ENCODE data around the gene LPCAT4.

LPCAT4 gene

GRCh38 chr15:34332553-34333120 lies 34.4 kb downstream of the LPCAT4 start:
- no CpG with 5 or more reads among the region's 6 CpGs for WGBS (ENCODE audit: extremely low coverage, insufficient coverage, low lambda C conversion rate)
- no peak overlapping the region for H3K9ac ChIP-seq (ENCODE audit: low read length)

GRCh38 chr15:34331809-34332208 lies 35.2 kb downstream of the LPCAT4 start:
- WGBS (ENCODE audit: extremely low coverage, insufficient coverage, low lambda C conversion rate), result 100% methylated on average over 1 of the region's 2 CpGs
- H3K18ac ChIP-seq (ENCODE audit: low read length), result no peak overlapping the region
- H3K9ac ChIP-seq (ENCODE audit: low read length), result no peak overlapping the region
- no peak overlapping the region for H3K4me3 ChIP-seq (ENCODE audit: low read length)
- no peak overlapping the region for H2BK120ac ChIP-seq (ENCODE audit: low read depth, low read length)
- DNase-seq, result no peak
- no peak overlapping the region for H3K56ac ChIP-seq (ENCODE audit: low read length)
- no peaks in the 10 kb centered on the region for H3K4me1 ChIP-seq (ENCODE audit: control insufficient read depth, low read depth, low read length)
- no peaks in the 10 kb centered on the region for H3K79me2 ChIP-seq (ENCODE audit: control insufficient read depth, insufficient read depth, low read length)
- no peaks in the 10 kb centered on the region for H3K36me3 ChIP-seq (ENCODE audit: control insufficient read depth, insufficient read depth, low read length)
- no peak overlapping the region for H4K5ac ChIP-seq (ENCODE audit: low read length)
- H3K27ac ChIP-seq (ENCODE audit: low read depth, low read length), result no peak overlapping the region
- no peak overlapping the region for H3K4ac ChIP-seq (ENCODE audit: low read depth, low read length)
- no peak overlapping the region for H2AK5ac ChIP-seq (ENCODE audit: low read length)
- no peak overlapping the region for H2BK15ac ChIP-seq (replicated peaks; ENCODE audit: low read depth)
- no peak overlapping the region for H2BK5ac ChIP-seq (ENCODE audit: low read length)
- no peaks in the 10 kb centered on the region for H3K79me1 ChIP-seq (ENCODE audit: low read length)
- H3K27me3 ChIP-seq (ENCODE audit: insufficient read depth, low read length, poor library complexity), result no peaks in the 10 kb centered on the region
- no peak overlapping the region for H4K8ac ChIP-seq (ENCODE audit: low read depth, low read length)
- H3K4me2 ChIP-seq (ENCODE audit: low read length), result no peak overlapping the region
- H3K23ac ChIP-seq (ENCODE audit: low read length), result no peak overlapping the region

More at GRCh38 chr15:34332553-34333120, 34.4 kb downstream of the LPCAT4 start:
- no peak overlapping the region for H3K27ac ChIP-seq (ENCODE audit: low read depth, low read length)
- H3K79me2 ChIP-seq (ENCODE audit: control insufficient read depth, insufficient read depth, low read length), result no peaks in the 10 kb centered on the region
- H3K4me2 ChIP-seq (ENCODE audit: low read length), result no peak overlapping the region
- H3K23ac ChIP-seq (ENCODE audit: low read length), result no peak overlapping the region
- H3K4ac ChIP-seq (ENCODE audit: low read depth, low read length), result no peak overlapping the region
- no peaks in the 10 kb centered on the region for H3K36me3 ChIP-seq (ENCODE audit: control insufficient read depth, insufficient read depth, low read length)
- H2BK120ac ChIP-seq (ENCODE audit: low read depth, low read length), result no peak overlapping the region
- H3K4me1 ChIP-seq (ENCODE audit: control insufficient read depth, low read depth, low read length), result no peaks in the 10 kb centered on the region
- DNase-seq, result no peak
- H3K56ac ChIP-seq (ENCODE audit: low read length), result no peak overlapping the region
- H3K18ac ChIP-seq (ENCODE audit: low read length), result no peak overlapping the region
- H4K5ac ChIP-seq (ENCODE audit: low read length), result no peak overlapping the region
- no peak overlapping the region for H2AK5ac ChIP-seq (ENCODE audit: low read length)
- H3K4me3 ChIP-seq (ENCODE audit: low read length), result no peak overlapping the region
- H2BK15ac ChIP-seq (replicated peaks; ENCODE audit: low read depth), result no peak overlapping the region
- H3K27me3 ChIP-seq (ENCODE audit: insufficient read depth, low read length, poor library complexity), result no peaks in the 10 kb centered on the region
- no peak overlapping the region for H2BK5ac ChIP-seq (ENCODE audit: low read length)
- H4K8ac ChIP-seq (ENCODE audit: low read depth, low read length), result no peak overlapping the region
- H3K79me1 ChIP-seq (ENCODE audit: low read length), result no peaks in the 10 kb centered on the region

- no peaks in the 10 kb centered on the region for H3K79me2 ChIP-seq (ENCODE audit: control insufficient read depth, insufficient read depth, low read length)
- no peak for DNase-seq
- no peaks in the 10 kb centered on the region for H3K4me1 ChIP-seq (ENCODE audit: control insufficient read depth, low read depth, low read length)
- no peak overlapping the region for H3K56ac ChIP-seq (ENCODE audit: low read length)
- H3K79me1 ChIP-seq (ENCODE audit: low read length), result no peaks in the 10 kb centered on the region
- no CpG with 5 or more reads among the region's 5 CpGs for WGBS (ENCODE audit: extremely low coverage, insufficient coverage, low lambda C conversion rate)
- H3K4ac ChIP-seq (ENCODE audit: low read depth, low read length), result no peak overlapping the region
- H3K23ac ChIP-seq (ENCODE audit: low read length), result no peak overlapping the region
- no peak overlapping the region for H2BK15ac ChIP-seq (replicated peaks; ENCODE audit: low read depth)
- H3K18ac ChIP-seq (ENCODE audit: low read length), result no peak overlapping the region
- no peak overlapping the region for H3K4me2 ChIP-seq (ENCODE audit: low read length)
- H3K27me3 ChIP-seq (ENCODE audit: insufficient read depth, low read length, poor library complexity), result no peaks in the 10 kb centered on the region
- no peak overlapping the region for H4K5ac ChIP-seq (ENCODE audit: low read length)
- H4K8ac ChIP-seq (ENCODE audit: low read depth, low read length), result no peak overlapping the region
- H2AK5ac ChIP-seq (ENCODE audit: low read length), result no peak overlapping the region
- no peak overlapping the region for H3K27ac ChIP-seq (ENCODE audit: low read depth, low read length)
- no peak overlapping the region for H2BK120ac ChIP-seq (ENCODE audit: low read depth, low read length)
- no peak overlapping the region for H3K4me3 ChIP-seq (ENCODE audit: low read length)
- H3K9ac ChIP-seq (ENCODE audit: low read length), result no peak overlapping the region
- no peak overlapping the region for H2BK5ac ChIP-seq (ENCODE audit: low read length)
- H3K36me3 ChIP-seq (ENCODE audit: control insufficient read depth, insufficient read depth, low read length), result no peaks in the 10 kb centered on the region
Measured at GRCh38 chr15:34330279-34330678, 36.7 kb downstream of the LPCAT4 start.

GRCh38 chr15:34329006-34329405 lies 38.0 kb downstream of the LPCAT4 start:
- Histone ChIP-seq H3K4me1 (ENCODE audit: control insufficient read depth, low read depth, low read length) (no peaks in the 10 kb centered on the region), H2BK120ac (ENCODE audit: low read depth, low read length) (no peak overlapping the region), H4K5ac (ENCODE audit: low read length) (no peak overlapping the region), H3K4ac (ENCODE audit: low read depth, low read length) (no peak overlapping the region), H3K4me3 (ENCODE audit: low read length) (no peak overlapping the region), H3K23ac (ENCODE audit: low read length) (no peak overlapping the region), H3K9ac (ENCODE audit: low read length) (no peak overlapping the region), H3K79me2 (ENCODE audit: control insufficient read depth, insufficient read depth, low read length) (no peaks in the 10 kb centered on the region), H3K27me3 (ENCODE audit: insufficient read depth, low read length, poor library complexity) (no peaks in the 10 kb centered on the region), H2BK5ac (ENCODE audit: low read length) (no peak overlapping the region), H3K36me3 (ENCODE audit: control insufficient read depth, insufficient read depth, low read length) (no peaks in the 10 kb centered on the region), H4K8ac (ENCODE audit: low read depth, low read length) (no peak overlapping the region), H3K18ac (ENCODE audit: low read length) (no peak overlapping the region), H2AK5ac (ENCODE audit: low read length) (no peak overlapping the region), H3K79me1 (ENCODE audit: low read length) (no peaks in the 10 kb centered on the region), H2BK15ac (replicated peaks; ENCODE audit: low read depth) (no peak overlapping the region), H3K27ac (ENCODE audit: low read depth, low read length) (no peak overlapping the region), H3K56ac (ENCODE audit: low read length) (no peak overlapping the region), H3K4me2 (ENCODE audit: low read length) (no peak overlapping the region)
- no CpG with 5 or more reads among the region's 2 CpGs for WGBS (ENCODE audit: extremely low coverage, insufficient coverage, low lambda C conversion rate)
- no peak for DNase-seq

GRCh38 chr15:34327906-34328305 lies 39.1 kb downstream of the LPCAT4 start:
- no peaks in the 10 kb centered on the region for H3K36me3 ChIP-seq (ENCODE audit: control insufficient read depth, insufficient read depth, low read length)
- H2BK15ac ChIP-seq (replicated peaks; ENCODE audit: low read depth), result no peak overlapping the region
- H3K27ac ChIP-seq (ENCODE audit: low read depth, low read length), result no peak overlapping the region
- no peaks in the 10 kb centered on the region for H3K27me3 ChIP-seq (ENCODE audit: insufficient read depth, low read length, poor library complexity)
- H3K79me2 ChIP-seq (ENCODE audit: control insufficient read depth, insufficient read depth, low read length), result no peaks in the 10 kb centered on the region
- H2AK5ac ChIP-seq (ENCODE audit: low read length), result no peak overlapping the region
- H3K9ac ChIP-seq (ENCODE audit: low read length), result no peak overlapping the region
- no peak overlapping the region for H2BK120ac ChIP-seq (ENCODE audit: low read depth, low read length)
- H3K79me1 ChIP-seq (ENCODE audit: low read length), result no peaks in the 10 kb centered on the region
- no peak for DNase-seq
- WGBS (ENCODE audit: extremely low coverage, insufficient coverage, low lambda C conversion rate), result no CpG with 5 or more reads among the region's 4 CpGs
- no peak overlapping the region for H3K4me3 ChIP-seq (ENCODE audit: low read length)
- H3K4ac ChIP-seq (ENCODE audit: low read depth, low read length), result no peak overlapping the region
- H3K4me1 ChIP-seq (ENCODE audit: control insufficient read depth, low read depth, low read length), result no peaks in the 10 kb centered on the region
- no peak overlapping the region for H3K23ac ChIP-seq (ENCODE audit: low read length)
- H3K18ac ChIP-seq (ENCODE audit: low read length), result no peak overlapping the region
- H3K4me2 ChIP-seq (ENCODE audit: low read length), result no peak overlapping the region
- H3K56ac ChIP-seq (ENCODE audit: low read length), result no peak overlapping the region
- no peak overlapping the region for H4K5ac ChIP-seq (ENCODE audit: low read length)
- H2BK5ac ChIP-seq (ENCODE audit: low read length), result no peak overlapping the region
- H4K8ac ChIP-seq (ENCODE audit: low read depth, low read length), result no peak overlapping the region

- Histone ChIP-seq H2BK120ac (ENCODE audit: low read depth, low read length) (no peak overlapping the region), H3K27me3 (ENCODE audit: insufficient read depth, low read length, poor library complexity) (no peaks in the 10 kb centered on the region), H3K56ac (ENCODE audit: low read length) (no peak overlapping the region), H3K18ac (ENCODE audit: low read length) (no peak overlapping the region), H3K4me2 (ENCODE audit: low read length) (no peak overlapping the region), H2AK5ac (ENCODE audit: low read length) (no peak overlapping the region), H2BK5ac (ENCODE audit: low read length) (no peak overlapping the region), H4K5ac (ENCODE audit: low read length) (no peak overlapping the region), H3K27ac (ENCODE audit: low read depth, low read length) (no peak overlapping the region), H3K79me2 (ENCODE audit: control insufficient read depth, insufficient read depth, low read length) (no peaks in the 10 kb centered on the region), H3K4me1 (ENCODE audit: control insufficient read depth, low read depth, low read length) (no peaks in the 10 kb centered on the region), H3K4ac (ENCODE audit: low read depth, low read length) (no peak overlapping the region), H3K23ac (ENCODE audit: low read length) (no peak overlapping the region), H3K79me1 (ENCODE audit: low read length) (no peaks in the 10 kb centered on the region), H3K4me3 (ENCODE audit: low read length) (no peak overlapping the region), H4K8ac (ENCODE audit: low read depth, low read length) (no peak overlapping the region), H3K9ac (ENCODE audit: low read length) (no peak overlapping the region), H2BK15ac (replicated peaks; ENCODE audit: low read depth) (no peak overlapping the region), H3K36me3 (ENCODE audit: control insufficient read depth, insufficient read depth, low read length) (no peaks in the 10 kb centered on the region)
- no peak for DNase-seq
Measured at GRCh38 chr15:34325368-34325767, 41.6 kb downstream of the LPCAT4 start.

Data from mesendoderm (in vitro differentiated cells).